HG03442 (cell line): ENCODE data around the gene CCDC73.
"Not testable (repeated sequence)": the region's sequence is repeated elsewhere in the genome, so short reads cannot be mapped to it uniquely, and the experiment has no call there.

Experiments used
- ATAC-seq: cut with Tn5 transposase; IDR thresholded peaks from one replicate; pipeline ENCODE4 v1.9.1; 2021; ENCODE audit warnings: mild to moderate bottlenecking, moderate library complexity; ENCODE audit not compliant: unreplicated experiment

Gene CCDC73

DNA sequence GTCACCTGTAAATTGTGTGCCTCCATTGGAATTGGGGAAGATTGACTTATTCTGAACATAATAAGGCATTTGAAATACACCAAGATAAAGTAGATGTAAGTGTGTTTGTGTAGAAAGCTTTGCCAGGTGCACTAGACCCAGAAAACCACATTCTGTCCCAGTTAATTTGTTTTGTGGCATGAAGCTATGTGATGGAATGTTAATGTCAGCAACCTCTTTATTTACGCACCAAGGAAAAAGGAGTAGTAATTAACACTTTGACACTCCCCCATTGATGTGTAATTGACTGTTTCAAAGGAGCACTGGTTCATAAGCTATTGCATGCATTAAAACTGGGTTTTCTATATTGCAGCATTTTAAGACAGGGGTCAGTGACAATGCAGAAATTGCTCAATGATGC is 196.5 kb downstream of the CCDC73 start:
- ATAC-seq = no peak

DNA sequence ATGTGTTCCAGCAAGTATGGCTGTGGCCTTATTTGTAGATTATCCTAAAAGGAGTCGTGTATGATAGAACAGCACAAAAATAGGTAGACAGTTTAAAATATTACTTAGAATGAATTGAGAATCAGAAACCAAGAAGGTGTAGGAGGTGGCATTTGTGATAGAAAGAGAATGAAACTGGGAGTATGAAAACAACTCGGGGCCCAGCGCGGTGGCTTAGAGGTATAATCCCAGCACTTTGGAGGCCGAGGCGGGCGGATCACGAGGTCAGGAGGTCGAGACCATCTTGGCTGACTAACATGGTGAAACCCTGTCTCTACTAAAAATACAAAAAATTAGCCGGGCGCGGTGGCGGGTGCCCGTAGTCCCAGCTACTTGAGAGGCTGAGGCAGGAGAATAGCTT is 198.3 kb downstream of the CCDC73 start:
- ATAC-seq = not testable (repeated sequence)

DNA sequence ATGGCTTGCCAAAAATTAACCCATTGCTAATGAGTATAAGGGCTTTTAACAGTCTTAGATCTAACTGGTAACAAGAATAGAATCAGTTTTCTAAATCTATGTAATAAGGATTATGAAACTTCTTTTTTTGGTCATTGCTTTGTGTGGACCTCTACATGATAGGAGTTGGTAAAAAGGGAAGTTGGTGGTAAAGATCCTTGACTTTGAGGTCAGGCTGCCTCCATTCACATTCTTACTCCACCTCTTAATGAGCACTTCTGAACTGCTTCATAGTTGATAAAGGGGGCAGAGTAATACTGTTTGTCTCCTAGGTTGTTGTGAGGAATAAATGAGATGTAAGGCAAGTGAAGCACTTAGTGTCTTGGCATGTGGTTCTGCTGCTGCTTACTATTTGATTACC is 200.2 kb downstream of the CCDC73 start:
- no peak for ATAC-seq

DNA sequence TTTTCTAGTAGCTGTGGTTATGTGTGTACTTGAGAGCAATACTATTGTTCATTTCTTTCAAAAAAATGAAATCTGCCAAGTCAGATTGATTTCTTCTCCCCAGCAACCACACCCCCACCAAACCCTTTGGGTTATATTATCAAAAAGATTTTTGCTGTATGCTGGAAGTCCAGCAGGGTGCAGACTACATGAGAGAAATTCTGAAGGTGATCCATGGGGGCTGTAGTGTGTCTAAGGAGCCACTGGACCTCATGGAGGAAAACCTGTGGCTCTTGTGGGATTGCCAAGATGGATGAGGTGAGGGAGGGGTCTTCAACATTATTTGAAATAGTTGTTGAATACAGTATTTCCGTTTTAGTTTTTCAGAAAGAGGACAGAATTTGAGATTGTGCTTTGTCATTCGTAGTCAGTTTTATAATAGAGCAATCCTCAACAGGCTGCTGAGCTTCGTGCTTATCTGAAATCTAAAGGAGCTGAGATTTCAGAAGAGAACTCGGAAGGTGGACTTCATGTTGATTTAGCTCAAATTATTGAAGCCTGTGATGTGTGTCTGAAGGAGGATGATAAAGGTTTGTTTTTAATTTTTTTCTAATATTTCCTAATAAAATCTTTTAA is 207.8 kb downstream of the CCDC73 start:
- ATAC-seq = no peak

DNA sequence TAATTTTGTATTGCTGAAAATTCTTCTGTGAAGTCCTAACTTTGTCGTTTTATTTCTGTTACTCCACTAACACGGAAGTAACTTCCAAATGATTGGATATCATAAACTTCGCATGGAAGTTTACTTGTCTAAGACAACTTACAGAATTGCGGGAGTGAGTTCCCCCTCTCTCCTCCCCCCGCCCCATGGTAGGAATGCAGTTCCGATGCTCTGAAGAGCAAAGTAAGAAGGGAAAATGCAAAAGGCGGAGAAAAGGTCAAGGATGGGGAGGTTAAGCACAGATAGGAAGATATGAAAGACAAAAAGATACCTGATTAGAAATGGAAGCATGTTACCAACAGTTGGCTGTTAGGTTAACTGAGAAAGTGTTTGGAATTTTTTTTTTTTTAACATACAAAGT is 209.5 kb downstream of the CCDC73 start:
- ATAC-seq = no peak

GRCh38 chr11:32583459-32584271 is 210.8 kb downstream of the CCDC73 start, which contains the start of gene EIF3M:
Gene EIF3M (plus strand): TSS chr11:32583831. CDS start chr11:32583888, 57 bp downstream.
- ATAC-seq = peak; percentile 98

GRCh38 chr11:32581556-32581955 is 212.9 kb downstream of the CCDC73 start:
- no peak for ATAC-seq

DNA sequence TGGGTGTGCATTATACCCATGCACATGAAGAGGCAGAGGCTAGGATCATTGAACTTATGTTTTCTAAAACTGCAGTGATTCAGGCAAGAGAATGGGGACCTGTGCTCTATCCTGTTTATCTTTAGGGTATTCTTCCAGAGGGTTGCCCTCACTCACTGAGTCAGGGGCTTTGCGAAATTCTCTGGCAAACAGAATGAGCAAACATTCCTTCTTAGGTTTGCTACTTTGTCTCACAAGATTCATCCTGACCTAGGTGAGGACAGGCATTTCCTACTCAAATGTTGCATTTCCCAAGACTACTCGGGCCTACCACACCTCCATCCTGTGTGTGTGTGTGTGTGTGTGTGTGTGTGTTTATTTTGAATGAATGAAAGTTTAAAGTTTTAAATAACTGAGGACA is 213.5 kb downstream of the CCDC73 start:
- no peak for ATAC-seq

GRCh38 chr11:32576456-32576855 is 218.0 kb downstream of the CCDC73 start:
- no peak for ATAC-seq

DNA sequence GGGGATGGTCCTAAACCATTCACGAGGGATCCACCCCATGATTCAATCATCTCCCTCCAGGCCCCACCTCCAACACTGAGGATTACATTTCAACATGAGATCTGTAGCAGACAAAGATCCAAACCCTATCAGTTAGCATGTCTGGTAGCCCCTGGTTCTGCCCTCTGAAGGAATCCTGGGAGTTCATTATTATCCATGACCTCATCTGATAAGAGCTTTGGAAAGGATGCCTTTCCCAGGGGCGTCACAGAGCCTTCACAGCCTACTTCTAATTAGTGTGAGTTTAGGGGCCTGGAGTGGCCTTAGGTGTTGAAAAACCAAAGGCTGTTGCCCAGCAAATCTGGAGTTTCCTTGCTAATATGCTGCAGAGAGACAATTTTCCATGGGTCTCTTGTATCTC is 219.4 kb downstream of the CCDC73 start:
- no peak for ATAC-seq

- ATAC-seq = no peak
Observed at GRCh38 chr11:32574421-32574820, 220.0 kb downstream of the CCDC73 start.

- no peak for ATAC-seq
Observed at GRCh38 chr11:32573228-32573627, 221.2 kb downstream of the CCDC73 start.

- no peak for ATAC-seq
Observed at GRCh38 chr11:32571039-32571438, 223.4 kb downstream of the CCDC73 start.

GRCh38 chr11:32569313-32569881 is 225.1 kb downstream of the CCDC73 start:
- no peak for ATAC-seq

- ATAC-seq = no peak
Observed at GRCh38 chr11:32567154-32567553, 227.3 kb downstream of the CCDC73 start.

DNA sequence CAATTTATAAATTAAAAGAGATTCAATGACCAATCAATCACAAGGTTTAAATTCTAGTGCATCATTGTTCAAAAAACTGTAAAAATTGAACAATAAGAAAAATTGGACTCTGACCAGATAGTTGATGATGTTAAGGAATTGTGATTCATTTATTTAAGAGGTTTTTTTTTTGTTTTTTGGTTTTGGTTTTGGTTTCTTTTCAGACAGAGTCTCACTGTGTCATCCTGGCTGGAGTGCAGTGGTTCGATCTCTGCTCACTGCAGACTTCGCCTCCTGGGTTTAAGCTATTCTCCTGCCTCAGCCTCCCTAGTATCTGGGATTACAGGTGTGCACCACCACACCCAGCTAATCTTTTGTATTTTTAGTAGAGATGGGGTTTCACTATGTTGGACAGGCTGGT is 227.9 kb downstream of the CCDC73 start:
- ATAC-seq = no peak

- no peak for ATAC-seq
Observed at GRCh38 chr11:32563600-32563959, 230.9 kb downstream of the CCDC73 start.

- no peak for ATAC-seq
Observed at GRCh38 chr11:32562839-32563599, 231.4 kb downstream of the CCDC73 start.

DNA sequence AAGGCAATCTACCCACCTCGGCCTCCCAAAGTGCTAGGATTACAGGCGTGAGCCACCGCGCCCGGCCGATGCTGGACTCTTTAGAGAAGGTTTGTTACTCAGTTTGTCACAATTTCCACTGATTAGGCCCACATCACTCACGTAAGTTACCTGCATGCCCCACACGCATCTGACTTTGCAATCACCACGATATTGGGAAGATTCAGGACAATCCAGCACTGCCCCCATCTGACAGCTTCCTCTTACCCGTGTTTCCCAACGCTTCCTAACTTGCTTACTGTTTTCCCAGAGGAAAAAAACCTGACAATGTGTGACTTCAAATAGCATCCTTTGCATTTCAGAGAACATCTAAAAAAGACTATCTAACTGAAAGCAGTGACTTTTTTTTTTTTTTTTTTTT is 232.6 kb downstream of the CCDC73 start:
- no peak for ATAC-seq

GRCh38 chr11:32555895-32556294 is 238.6 kb downstream of the CCDC73 start:
- no peak for ATAC-seq

DNA sequence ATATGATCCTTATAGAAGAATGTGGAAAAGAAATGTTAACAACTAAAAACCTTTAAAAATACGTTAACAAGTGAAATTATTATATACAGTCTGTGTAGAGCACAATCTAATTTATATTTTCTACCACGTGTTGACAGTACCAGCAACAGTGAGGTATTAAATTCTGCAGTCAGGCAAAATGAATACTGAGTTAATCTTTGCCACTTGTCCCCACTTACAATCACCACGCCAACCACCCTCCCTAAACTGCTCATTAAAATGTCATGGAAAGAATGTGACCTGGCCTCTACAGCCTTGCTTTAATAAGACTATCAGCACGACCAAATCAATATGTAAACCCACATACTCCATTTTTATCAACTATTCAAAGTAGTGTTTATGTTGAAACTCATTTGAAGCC is 239.4 kb downstream of the CCDC73 start:
- no peak for ATAC-seq
